T-helper 2 cell (primary cell): ENCODE results near the gene PMIS2.

Source experiments
- DNase-seq, 5 experiments: peaks; one replicate each; pipeline versions ENCODE4 v3.0.0 to v3.0.0-alpha.2; 2012 to 2022
- total RNA-seq, 2 donors: gene quantifications; one replicate each; lab custom pipeline; 2026; lab: John Stamatoyannopoulos, UW

PMIS2 gene
- total RNA-seq = 0 reads per million in 2 donors

DNA sequence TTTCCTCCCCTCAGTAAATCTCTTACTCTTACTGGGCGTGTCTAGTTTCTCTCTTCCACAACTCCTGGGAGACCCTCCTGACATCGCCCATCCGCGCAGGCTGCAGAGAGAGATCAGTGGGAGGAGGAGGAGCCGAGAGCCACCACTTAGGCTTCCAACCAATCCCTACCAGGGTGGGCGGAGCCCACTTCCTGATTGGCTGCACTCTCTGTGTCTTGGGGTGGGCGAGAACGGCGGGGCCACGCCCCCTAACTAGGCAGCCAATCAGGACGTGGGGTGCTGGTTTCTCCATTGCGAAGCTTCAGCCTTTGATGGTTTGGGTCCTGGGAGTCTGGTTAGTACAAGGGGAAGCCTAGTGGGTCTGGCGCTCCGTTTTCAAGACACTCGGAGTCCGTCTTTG lies at the start of gene PMIS2:
PMIS2 (plus strand) TSS at position 326 of the 400 bp plus-strand sequence. CDS start 87 bp downstream, outside the sequence.
- DNase-seq = peak in 1 of 5 experiments; percentile 24

DNA sequence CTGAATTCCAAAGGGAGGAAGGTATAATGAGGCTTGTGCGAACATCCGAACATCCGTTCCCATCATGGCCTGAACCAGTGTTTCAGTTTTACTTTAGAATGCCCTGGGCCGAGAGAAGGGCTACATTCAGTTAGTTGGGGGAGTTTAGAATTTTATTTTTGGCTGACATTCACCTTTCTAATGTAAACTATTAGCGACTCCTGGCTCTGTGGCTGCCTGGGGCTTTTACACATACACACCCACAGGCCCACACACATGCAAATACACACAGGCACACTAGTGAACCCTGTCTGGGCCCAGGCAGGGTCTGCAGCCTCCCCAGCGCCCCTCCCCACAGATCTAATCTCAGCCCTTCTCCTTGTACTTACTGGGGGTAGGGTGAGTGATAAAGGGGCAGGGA lies 46.7 kb upstream of the PMIS2 start:
- DNase-seq = no peak

DNA sequence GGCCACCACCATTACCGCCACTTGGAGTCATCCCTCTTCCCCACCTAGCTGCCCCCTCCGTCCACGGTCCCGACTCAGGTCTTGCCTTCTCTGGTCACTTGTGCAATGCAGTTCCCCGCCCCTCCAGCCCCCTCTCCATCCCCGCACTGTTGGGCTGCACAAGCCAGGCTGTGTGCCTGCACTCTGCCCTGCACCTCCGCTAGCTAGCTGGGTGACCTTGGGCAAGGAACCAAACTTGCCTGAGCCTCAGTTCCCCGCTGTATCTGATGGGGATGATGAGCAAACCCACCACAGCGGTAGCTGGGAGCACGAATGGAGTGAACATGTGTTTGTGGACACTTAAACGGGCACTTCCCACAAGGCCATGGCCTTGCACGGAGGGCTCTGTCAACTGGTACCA lies 46.1 kb upstream of the PMIS2 start:
- no peak for DNase-seq

DNA sequence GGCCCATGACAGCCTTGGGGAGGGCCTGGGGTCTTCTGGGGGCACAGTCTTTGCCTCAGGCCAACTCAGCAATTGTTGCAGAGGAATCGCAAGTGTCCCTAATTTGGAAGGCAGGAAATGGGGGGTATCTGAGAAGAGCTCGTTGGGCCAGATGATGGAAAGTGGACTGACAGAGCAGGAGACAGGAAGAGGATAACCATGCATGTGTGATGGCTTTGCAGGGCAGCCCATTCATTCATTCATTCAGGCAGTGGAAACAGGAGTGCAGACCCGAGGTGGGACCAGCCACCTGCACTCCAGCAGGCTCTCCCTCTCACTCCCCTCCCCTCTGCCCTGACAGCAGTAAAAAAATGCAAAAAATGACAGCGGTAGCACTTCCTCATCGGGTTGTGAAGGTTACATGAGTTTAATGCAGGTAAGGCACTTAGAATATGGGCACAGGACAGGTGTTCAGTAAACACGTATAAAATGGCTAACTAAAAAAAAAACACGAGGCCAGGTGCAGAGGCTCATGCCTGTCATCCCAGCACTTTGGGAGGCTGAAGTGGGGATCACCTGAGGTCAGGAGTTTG lies 45.5 kb upstream of the PMIS2 start:
- DNase-seq = no peak

DNA sequence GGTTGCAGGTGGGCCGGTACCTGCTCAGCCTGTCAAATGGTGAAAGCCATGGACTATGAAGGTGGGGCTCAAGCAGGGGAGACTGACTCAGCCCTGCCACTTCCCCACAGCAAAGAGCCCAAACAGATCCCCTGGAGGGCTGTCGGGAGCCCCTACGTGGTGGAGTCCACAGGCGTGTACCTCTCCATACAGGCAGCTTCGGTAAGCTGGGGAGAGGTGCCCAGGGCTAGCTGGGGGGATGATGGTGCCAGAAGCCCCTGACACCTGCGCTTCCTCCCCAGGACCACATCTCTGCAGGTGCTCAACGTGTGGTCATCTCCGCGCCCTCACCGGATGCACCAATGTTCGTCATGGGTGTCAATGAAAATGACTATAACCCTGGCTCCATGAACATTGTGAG lies 43.8 kb upstream of the PMIS2 start:
- no peak for DNase-seq

DNA sequence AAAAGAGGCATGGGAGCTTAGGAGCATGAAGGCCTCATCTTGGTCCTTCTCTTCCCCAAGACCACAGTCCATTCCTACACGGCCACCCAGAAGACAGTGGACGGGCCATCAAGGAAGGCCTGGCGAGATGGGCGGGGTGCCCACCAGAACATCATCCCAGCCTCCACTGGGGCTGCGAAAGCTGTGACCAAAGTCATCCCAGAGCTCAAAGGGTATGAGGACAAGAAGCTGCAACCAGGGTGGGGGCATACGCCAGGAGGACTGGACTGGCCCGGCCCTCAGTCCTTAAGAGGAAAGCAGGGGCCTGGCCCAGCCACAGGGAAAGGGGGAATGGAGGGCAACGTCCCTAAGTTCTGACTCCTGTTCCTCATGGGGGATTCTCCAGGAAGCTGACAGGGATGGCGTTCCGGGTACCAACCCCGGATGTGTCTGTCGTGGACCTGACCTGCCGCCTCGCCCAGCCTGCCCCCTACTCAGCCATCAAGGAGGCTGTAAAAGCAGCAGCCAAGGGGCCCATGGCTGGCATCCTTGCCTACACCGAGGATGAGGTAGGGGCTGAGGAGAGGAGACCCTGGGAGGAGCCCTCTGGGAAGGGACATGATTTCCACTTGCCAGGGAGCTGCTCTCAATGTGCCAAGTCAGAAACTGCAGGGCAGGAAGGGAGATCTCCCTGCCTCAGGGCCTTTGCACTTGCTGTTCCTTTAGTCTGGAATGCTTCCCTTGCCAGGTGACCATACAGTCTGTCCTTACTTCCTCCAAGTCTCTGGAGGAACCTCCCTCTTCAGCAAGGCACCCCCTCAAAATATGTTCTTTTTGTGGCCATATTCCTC lies 42.5 kb upstream of the PMIS2 start:
- no peak for DNase-seq

DNA sequence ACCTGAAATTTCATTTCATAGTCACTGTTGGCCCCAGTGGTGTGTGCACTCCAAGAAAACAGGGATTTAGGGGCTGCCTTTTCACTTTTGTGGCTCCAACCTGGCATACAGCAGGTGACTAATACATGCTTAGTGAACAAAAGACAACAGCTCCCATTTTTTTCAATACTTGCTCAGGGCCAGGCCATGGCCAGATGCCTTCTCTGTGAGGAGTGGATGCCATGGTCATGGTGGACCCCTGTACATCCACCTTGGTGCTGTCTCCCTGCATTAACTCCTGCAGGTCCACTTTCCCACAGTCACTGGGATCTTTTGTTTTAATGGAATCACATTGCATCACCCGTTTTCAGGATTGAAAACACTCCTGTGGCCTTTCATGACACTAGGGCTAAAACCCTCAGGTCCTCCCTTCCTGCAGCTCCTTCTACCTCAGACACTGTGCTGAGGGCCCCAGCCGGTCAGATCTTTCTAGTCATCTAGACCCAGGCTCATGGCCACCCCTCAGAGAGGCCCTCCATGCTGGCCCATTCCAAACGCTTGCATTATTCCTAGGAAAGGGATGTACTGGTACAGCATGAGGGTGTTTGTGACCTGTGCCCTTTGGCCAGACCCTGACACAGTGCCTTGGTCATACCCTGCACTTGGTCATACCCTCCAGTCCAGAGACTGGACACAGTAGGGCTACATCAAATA lies 41.7 kb upstream of the PMIS2 start:
- no peak for DNase-seq

DNA sequence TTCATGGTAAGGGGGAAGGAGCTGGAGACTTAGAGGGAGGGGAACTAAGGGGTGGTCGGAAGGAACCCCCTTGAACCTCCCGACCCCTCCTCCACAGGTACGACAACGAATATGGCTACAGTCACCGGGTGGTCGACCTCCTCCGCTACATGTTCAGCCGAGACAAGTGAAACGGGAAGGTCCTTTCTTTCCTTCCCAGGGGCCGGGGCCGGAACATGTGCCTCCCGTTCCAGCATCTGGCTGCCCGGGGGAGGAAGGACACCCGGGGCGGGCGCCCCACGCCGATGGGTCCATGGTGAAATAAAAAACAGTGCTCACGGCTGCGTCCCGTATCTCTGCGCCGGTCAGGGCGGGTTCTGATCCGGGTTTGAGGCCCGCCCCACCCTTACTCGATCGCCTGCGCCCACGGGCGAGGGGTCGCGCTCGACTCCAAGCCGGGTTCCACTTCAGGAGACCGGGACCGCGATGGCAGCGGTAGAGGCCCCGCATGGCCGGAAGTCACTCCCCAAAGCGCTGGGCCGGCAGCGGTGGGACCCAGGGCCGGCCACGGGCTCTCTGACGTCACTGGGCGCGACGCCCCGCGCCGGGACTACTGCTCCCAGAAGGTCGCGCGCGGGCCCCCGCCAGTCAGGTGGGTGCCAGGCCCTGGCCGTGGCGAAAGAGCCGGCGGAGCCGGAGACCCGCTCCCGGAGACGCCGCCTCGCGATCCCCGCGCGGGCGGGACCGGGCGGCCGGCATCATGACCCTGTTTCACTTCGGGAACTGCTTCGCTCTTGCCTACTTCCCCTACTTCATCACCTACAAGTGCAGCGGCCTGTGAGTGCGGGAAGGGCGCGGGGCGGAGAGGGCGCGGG lies 40.7 kb upstream of the PMIS2 start, which contains the start of gene TMEM147:
TMEM147 (plus strand) TSS at position 626 of the 854 bp plus-strand sequence; CDS start at position 740, 114 bp downstream.
- peak; percentile 42 to 86 (median 66) for DNase-seq

DNA sequence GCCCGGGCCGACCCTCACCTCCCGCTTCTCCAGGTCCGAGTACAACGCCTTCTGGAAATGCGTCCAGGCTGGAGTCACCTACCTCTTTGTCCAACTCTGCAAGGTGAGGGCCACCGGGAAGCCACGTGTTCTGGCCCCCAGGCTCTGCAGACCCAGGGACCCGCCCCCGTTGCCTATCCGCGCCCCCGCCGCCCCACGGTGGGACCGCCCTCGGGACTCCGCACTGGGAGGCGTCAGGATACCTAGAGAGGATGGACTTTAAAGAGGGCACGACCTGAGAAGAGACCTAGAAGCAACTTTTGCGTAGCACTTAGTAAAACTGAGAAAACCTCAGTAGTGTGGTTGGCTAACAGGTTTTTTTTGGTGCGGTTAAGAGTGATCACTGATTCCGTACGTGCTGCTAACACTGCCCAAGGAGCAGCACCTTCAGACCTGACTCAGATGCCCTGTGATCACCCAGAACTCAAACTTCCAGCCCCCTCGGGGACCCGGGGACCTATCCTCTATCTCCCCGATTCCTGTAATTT lies 40.1 kb upstream of the PMIS2 start:
- DNase-seq = peak in 4 of 5 experiments; percentile 29 to 83 (median 56)

DNA sequence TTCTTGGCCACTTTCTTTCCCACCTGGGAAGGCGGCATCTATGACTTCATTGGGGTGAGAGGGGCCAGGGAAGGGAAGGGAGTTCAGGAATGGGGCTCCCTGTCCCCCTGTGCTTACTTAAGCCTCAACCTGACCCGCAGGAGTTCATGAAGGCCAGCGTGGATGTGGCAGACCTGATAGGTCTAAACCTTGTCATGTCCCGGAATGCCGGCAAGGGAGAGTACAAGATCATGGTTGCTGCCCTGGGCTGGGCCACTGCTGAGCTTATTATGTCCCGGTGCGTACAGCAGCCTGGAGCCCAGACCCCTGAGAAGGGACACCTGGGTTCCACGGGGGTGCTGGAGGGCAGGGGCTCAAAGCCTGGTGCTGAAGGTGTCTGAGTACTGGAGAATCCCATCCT lies 39.4 kb upstream of the PMIS2 start:
- no peak for DNase-seq

DNA sequence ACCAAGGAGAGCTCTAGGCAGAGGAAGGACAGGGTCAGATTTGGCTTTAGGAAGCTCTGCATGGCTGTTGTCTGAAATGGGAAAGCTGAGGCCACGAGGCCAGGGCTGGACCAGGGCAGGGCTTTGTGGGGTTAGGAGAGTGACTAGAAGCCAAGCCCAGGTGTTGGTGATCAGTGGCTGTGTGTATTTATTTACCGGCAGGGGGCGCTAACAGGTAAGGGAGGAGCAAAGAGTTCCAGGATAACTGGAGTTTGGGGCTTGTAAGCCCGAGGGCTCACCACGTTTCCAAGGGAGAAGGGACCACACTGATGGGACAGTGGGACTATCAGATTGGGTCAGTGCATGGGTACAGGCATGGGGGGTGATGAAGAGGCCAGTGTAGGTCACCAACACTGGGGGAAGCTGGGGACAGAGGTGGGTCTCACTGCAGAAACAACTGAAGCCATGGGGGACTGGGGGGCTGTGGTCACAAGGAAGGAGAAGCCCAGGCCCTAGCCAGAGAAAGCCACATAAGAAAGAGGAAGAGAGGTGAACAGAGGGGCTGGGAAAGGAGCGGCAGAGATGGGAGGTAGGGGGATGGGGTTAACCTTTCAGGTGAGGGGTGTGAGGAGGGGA lies 36.7 kb upstream of the PMIS2 start:
- peak in 3 of 5 experiments; percentile 42 to 68 (median 42) for DNase-seq

DNA sequence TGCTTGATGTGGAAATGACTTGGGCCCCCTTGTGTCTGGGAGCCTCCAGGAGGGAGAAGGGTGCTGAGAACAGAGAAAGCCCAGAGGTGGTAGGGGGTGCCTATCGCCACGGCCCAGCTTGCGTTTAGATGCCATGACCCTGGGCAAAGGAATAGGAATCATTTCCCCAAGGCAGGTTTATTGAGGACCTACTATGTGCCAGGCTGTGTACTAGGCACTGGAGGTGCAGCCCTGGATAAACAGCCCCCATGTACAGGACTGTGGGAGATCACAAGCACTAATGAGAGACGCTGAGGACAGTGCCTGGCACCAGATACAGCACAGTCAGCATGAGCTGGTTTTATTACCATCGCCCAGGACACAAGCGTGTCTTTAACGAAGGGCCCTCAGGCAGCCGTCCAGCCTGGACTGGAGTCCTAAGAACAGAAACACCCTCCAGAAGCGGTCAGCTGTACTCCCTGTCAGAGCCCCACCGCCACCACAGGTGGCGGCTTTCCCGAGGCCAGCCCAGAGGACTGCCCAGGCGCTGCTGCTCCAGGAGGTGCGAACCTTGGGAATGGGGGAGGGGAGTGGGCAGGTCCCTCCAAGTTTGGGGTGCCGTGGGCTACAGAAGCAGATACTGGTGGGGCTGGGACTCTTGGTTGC lies 36.0 kb upstream of the PMIS2 start:
- DNase-seq = no peak

DNA sequence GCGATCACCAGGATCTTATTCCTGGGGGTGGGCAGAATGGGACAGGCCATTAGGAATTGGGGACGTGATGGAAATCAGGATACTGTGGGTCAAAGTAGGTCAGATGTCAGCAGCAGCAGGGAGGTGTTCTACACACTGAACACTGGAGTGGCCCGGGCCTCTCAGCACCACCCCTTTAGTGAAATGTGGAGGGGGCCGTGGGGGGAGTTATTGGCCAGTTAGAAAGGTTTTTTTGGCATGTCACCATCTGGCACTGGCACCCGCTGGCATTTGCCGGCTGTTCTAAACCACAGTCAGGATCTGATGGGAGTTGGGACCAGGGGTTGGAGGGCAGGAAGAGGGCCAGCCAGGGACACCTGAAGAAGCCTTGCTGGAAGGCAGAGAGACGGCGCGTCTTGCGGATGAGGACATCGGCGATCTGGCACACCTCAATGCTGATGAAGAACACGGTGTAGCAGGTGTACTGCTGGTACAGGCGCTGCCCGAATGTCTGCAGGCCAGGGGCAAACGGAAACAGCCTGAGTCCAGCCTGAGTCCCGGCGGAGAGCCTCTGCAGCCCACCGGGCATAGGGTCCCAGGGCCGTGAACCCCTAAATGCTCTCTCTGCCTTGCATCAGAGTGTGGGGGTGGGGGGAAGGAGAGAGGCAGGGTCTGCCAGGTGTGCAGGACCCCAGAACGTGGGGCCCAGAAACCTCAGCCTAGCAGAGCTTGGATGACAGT lies 34.7 kb upstream of the PMIS2 start:
- DNase-seq = no peak

DNA sequence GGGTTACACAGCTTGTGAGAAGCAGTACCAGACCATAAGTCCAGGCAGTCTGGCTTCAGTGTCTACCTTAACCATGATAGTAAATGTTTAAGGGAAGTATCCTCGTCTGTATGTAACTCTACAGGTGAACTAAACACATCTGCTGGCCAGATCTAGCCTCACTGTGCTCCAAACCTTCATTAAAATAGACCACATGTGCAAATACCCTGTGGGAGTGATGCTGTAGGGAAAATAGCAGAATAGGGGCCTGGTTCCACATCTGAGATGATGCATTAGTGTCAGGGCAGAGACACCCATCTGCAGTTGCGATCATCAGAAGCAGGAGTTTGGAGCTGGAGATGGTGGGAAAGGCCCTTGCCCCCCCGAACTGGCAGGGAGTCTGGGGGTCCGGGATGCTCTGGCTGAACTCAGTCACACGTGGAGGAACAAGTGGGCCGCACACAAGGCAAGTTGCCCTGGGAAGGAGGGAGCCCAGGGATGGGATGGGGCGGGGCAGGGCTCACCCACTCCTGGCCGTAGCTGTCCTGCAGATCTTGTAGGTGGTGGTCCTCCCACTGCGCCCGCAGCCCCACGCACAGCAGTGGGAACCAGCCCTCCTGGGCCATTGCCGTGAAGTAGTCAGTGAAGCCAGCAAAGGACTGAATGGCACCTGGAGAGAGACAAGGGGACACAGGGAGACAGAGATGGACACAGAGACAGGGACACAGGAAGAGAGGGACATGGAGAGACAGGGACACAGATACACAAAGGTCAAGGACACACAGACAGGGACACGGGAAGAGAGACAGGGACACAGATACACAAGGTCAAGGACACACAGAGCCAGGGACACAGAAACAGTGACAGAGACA lies 33.2 kb upstream of the PMIS2 start:
- no peak for DNase-seq

DNA sequence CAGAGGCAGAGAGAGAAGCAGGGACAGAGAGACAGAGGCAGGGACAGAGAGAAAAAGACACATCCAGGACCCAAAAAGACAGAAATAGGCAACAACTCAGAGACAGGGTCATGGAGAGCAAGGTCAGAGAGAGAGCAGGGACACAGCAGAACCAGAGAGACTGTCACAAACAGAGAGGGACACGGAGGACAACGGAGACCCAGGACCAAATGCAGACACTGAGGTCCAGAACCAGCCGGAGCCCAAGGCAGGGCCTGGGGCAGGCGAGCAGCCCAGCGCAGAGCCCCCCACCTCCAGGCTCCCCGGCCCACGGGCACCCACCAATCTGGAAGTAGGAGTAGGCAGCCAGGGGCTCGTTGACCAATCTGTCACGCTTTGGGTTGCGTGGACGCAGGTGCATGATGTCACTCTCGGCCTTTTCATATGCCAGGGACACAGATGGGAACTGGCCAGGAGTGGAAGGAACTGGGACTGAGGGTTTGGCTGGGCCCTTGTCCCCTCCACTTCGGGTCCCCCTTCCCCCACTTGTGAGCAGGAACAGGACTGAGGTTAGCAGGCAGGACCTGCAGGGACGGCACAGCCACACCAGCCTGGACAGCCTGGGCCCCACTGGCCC lies 32.5 kb upstream of the PMIS2 start:
- no peak for DNase-seq

DNA sequence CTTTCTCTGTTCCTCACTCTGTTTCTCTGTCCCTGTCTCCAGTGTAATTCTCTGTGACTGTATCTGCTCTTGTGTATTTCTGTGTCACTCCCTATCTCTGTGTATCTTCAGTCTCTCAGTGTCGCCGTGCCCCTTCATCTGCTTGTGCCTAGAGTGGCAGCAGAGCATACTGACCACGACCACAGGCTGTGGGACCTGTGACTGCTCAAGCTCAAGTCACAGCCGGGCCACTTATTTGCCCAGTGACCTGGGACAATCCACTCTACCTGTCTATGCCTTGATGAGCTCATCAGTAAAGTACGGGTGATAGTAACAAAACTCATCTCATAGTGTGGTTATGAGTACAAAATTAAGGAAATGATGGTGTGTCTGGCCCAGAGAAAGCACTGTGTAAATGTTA lies 31.9 kb upstream of the PMIS2 start:
- no peak for DNase-seq

DNA sequence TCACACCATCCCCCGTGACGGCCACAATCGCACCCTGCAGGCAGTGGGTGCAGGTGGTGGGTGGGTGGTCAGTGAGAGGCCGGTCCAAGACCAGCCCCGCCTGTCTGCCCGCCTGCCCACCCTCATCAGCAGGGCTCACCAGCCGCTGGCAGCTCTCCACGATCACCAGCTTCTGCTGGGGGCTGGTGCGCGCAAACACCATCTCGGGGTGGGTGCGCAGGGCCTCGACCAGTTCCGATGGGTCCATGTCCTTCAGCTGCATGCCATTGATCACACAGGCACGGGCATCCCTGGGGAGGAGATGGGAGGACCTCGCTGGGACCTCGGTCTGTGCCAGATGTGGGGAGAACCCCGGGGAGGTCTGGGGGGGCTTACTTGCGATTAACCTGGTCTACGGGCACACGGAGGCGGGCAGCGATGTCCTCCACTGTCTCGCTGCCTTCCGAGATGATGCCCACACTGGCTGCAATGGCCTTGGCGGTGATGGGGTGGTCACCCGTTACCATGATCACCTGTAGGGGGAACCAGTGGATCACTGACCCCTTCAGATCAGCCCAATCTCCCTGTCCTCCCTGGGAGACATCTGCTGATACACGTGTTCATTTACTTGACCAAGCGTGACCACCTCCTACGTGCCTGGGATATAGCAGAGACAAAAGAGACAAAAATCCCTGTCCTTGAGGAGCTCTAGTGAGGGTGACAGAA lies 30.5 kb upstream of the PMIS2 start:
- DNase-seq = no peak

DNA sequence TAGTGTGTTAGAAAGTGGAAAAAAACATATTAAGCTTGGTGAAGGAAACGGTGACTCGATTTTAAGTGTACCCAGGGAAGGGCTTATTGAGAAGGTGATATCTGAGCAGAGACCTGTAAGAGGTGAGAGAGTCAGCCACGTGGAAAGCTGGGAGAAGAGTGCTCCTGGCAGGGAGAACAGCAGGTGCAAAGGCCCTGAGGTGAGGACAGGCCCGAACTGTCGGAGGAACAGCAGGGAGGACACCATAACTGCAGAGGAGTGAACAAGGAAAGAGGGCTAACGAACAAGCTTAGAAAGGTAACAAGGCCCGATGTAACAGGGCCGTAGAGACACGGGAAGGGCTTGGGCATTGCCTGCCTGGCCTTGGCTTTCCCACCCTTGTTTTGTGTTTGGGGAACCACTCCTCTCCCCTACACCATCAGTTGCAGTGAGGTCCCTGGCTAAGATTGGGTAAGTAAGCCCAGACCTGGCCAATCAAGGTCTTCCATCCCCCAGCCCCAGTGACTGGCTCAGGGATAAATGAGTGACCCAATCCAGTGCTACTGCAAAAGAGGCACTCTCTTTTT lies 29.9 kb upstream of the PMIS2 start:
- no peak for DNase-seq
